Activated T-cell treated with anti-CD3 and anti-CD28 coated beads for 1 hour (primary cell): ENCODE measurements around the gene FYTTD1.

Experiments
- DNase-seq: peaks from one replicate; pipeline ENCODE4 v3.0.0-alpha.2; 2020; ENCODE audit warnings: low read depth

FYTTD1 gene

DNA sequence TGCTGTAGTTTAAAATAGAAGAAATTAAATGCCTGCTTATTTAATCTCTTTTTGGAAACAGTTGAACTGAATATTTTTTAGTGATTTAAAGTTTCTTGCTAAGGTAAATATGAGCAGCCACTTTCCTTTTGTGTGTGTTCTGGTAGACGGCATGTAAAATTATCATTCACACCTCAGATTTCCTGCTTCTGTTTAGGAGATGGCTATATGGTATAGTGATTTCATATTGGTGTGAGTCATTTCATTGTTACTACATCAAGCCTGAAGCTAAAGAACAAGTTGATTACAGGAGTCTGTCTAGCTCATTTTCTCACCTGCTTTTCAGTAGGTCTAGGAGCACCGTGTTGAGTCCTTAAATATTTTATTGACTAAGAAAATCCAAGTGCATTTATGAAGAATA, 43.6 kb downstream of the FYTTD1 start:
- no peak for DNase-seq

- no peak for DNase-seq
Observed at GRCh38 chr3:197794115-197794514, 44.4 kb downstream of the FYTTD1 start.

DNA sequence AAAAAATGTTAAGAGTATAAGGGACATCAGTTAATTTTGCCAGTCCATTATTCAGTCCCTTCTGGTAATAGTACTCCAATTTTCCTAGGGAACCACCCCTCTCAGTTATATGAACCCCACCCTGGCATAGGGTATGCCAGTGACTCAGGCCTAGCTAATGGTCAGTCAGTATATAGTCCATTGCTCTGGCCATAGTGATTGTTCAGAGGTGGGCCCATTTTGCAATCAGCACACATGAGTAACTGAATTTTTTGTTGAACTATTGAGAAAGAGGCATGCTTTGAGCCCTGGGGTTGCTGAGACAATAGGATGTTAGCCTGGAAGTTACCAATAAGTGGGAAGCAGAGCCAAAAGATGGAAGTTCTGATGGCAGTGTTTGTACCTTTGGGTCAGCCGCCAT, 45.5 kb downstream of the FYTTD1 start:
- DNase-seq: no peak

DNA sequence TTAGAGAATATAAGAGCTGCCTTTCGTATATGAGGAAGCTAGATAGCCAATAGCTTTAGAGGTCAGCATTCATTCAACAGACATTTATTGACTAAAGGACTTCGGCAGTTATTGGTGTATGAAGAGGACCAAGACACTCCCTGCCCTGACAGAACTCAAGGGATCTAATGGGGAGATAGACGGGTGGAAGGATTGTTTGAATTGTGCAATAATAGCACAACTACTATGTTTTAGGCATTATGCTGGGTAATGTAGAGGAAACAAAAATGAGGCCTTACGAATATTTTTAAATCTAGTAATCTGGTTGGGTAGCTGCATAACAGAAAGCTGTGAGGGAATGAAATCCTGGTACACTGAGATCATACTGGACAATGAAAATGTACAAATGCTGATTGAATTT, 46.4 kb downstream of the FYTTD1 start:
- no peak for DNase-seq

DNA sequence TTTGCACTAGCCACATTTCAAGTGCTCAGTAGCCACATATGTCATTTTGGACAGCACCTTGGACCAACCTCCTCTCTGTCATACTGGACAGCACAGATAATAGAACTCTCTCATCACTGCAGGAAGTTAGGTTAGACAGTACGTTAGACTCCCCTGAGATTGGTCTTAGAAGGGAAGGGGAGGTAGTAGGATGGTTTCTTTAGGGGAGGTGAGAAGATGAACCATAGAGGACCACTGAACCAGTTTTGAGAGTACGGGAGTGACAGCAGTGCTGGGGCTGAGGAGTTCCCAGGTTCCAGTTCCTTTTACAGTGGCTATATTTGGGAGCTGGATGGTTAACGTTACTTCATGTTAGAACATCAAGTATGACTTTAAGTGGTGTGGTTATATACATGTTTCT, 49.2 kb downstream of the FYTTD1 start:
- no peak for DNase-seq

DNA sequence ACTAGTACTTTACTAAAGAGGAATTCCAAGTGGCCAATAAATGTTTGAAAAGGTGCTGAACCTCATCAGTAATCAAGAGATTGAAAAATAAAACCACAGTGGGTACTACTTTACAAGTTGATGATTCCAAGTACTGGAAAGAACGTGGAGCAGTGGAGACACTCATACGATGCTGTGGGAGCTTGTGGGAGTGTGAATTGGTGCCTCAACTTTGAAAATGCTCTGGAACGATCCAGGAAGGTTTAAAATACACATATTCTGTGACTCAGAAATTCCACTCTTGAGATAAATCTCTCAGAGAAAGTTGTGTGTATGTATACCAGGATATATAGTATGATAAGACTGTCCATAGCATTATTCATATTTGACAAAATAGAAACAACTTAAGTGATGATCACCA, 50.7 kb downstream of the FYTTD1 start:
- no peak for DNase-seq

DNA sequence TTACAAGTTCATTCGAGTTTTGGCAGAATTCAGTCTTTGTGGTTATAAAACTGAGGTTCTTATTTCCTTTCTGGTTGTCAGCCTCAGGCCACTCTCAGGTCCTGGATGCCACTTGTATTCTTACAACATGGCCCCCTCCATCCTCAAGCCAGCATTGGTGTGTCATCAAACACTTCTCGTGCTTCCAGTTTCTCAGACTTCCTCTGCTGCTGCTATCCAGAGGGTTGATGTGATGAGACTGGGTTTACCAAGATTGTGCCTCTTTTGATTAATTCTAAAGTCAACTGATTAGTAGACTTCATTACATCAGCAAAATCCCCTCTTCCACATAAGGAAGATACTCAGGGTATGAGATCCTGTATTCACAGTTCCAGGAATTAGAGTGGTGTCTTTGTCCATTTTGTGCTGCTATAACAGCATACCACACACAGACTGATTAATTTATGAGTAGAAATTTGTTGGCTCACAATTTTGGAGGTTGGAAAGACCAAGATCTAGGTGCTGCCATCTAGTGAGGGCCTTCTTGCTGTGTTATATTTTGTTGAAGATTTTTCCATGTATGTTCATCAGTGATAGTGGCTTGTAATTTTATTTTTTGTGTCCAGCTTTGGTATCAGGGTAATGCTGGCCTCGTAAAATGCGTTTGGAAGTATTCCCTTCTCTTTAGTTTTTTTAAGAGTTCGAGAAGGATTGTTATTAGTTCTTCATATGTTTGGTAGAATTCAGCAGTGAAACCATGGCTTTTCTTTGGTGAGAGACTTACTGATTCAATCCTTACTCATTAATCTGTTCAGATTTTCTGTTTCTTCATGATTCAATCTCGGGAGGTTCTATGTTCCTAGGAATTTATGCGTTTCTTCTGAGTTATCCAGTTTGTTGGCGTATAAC, 52.5 kb downstream of the FYTTD1 start:
- DNase-seq: no peak

DNA sequence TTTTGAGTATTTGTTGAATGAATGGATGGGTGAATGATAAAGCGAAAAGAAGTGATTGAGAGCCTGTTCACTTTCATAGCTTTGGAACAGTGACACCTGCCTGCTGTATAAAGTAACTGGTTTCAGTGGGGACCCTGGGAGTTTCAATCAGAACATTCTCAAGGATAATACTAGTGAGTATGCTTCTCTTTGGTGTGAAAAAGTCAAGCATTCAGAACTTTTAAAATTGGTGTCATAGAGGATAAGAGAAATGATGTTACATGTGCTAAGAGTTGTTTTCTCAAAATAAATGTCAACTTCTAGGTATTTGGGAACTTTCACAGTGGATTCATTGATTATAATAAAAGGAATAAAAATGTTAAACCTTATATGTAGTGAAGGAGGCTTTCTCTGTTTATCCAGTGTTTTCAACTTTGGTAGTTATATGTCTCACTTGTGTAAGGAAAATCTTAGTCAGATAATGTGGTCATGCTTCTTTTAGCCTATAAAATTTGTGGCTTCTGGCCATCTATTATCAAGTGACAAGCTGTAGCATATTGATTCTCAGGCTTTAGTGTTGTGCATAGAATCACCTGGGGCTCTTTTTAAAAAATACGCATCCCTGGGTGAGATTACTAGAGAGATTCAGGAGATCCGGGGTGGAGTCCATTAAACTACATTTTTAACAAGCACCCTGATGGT, 53.2 kb downstream of the FYTTD1 start:
- DNase-seq: no peak

- no peak for DNase-seq
Observed at GRCh38 chr3:197804511-197804910, 54.8 kb downstream of the FYTTD1 start.

DNA sequence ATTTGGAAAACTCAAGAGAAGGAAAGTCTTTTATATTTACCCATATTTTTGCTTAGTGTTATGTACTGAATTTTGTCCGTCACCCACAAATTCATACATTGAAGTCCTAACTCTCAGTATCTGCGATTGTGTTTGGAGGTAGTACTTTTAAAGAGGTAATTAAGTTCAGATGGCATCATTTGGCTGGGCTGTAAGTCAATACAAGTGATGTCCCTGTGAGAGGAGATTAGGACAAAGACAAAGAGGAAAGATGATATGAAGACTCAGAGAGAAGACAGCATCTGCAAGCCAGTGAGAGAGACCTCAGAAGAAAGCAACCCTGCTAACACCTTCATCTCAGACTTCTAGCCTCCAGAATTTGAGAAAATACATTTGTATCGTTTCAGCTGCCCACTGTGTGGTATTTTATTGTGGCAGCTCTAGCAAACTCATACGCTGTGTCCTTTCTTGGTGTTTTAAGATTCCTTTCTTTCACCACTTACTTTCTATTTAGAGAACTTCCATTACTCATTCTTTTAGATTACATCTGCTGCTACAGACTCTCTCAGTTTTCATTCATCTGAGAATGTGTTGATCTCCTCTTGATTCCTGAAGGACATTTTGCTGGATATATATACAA, 58.4 kb downstream of the FYTTD1 start:
- DNase-seq: no peak

- no peak for DNase-seq
Observed at GRCh38 chr3:197809356-197810020, 59.8 kb downstream of the FYTTD1 start.

DNA sequence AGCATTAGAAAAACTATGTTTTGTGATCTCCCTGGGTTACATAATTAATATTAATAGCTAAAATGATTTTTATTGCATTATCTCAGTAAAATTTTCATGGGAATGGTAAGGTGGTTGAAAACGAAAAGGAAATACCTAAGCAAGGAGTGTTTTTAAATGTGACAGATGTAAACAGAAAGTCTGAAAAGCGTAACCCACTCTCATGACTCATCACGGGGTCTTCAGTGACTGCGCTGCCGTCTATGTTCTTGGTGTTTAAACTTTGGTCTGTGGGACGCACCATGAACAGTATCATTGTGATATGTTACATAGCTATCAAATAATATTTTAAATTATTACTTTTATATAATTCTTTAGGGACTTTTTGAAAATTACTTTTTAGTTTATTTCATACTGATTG, 61.2 kb downstream of the FYTTD1 start:
- no peak for DNase-seq

GRCh38 chr3:197811343-197811742, 61.7 kb downstream of the FYTTD1 start:
- DNase-seq: no peak

DNA sequence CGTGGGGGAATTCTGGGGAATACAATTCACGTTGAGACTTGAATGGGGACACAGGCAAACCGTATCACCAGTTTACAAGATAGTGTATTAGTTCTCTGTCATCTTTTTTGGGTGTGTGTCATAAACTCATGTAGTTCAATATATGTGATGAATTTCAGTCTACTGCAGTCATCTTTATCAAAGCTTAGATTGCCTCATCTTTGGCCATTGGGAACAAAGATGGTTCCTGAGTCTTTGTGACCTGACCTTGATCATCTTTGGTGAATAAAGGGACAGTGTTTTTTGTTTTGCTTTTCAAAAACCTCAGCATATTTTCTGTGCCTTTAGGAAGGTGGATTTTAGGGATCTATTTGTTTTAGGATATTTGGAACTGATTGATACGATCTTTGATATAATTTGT, 64.7 kb downstream of the FYTTD1 start:
- DNase-seq: no peak

GRCh38 chr3:197820550-197821335, 71.1 kb downstream of the FYTTD1 start:
- DNase-seq: no peak

- DNase-seq: no peak
Observed at GRCh38 chr3:197829397-197830045, 79.8 kb downstream of the FYTTD1 start.

DNA sequence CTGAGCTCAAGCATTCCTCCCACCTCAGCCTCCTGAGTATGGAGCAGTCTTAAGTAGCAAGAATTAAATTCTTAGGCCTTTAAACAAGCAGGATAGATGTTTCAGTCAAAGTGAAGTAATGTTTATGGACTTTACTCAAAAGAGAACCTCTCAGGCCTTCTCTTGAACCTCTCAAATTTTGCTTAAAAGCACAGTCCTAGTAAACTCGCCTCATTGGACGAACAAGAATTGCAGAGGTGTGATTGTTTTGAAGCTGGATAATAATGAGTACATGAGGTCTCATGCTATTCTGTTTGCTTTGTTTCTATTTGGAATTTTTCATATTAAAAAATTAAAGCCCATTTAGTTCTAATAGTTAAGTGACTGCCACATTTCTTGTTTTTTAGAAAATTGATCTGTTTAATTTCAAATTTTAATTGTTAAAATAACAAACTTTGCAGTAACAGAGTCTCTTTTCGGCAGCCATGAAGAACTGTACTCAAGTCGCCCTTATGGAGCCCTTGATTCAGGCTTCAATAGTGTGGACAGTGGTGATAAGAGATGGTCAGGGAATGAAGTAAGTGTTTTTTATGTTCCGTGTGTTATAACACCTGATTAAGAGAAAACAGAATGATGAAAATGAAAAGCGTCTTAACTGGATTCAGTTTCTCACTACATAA, 80.8 kb downstream of the FYTTD1 start:
- no peak for DNase-seq

DNA sequence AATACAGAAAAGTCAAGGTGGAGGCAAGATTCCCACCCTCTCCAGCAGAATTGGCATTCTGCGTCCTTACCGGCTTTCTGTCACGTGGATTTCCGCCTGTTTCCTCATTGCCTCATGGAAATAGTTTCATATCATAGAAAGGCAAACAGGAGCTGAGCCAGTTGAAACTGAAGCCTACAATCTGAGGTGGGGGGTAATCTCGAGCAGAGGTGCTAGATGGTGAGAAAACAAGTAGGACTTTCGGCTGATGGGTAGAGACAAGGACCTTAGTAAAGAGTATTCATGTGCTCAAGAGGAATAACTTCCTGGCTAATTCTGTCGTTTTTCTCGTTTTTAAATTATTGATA, 81.3 kb downstream of the FYTTD1 start:
- DNase-seq: no peak

DNA sequence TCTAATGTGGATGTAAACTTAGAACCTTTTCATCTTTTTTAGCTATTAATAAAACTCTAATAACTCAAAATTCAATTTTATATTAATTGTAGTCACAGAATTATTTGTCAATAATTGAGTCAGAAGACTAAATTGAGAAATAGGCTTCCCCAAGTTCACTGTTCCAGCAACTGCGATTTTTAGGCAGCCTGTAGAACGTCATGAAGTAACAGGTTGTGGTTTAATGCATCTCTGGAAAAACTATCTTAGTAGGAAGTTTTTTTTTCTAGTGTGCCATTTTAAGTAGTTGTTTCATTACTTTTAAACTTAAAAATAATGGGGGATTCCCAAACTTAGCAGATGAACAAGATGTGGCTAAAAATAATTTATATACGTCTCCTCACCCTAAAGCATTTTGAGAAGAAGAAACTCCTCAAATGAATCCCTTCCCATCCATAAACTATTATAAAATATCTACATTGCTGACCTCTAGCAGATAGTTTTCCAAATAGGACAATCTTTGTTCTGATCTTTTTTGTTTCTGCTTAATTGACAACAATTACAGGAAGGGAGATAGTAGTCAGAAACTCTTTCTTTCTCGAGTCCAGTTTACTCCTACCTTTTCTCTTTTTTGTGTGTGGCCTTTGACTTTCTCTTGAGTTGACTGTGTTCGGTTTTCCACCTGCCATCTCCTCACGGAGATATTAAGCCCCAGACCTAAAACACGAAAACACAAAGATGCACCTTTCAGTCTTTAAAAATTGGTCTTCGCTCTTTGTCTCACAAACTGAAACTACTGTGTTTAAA, 84.4 kb downstream of the FYTTD1 start:
- DNase-seq: no peak

GRCh38 chr3:197835509-197835908, 85.8 kb downstream of the FYTTD1 start:
- DNase-seq: no peak
